SK-N-SH treated with all-trans-retinoic acid at 6 μM for 48 hours (cell line): ENCODE measurements around the gene LRMDA.

Source experiments
- ATAC-seq: fragments of 200-7000 bp; cut with Tn5 transposase; 3 replicates; pipeline ENCODE4 v1.9.1; 2020; ENCODE audit warnings: mild to moderate bottlenecking, moderate library complexity
- ARNTL ChIP-seq: fragments of 450-650 bp; formaldehyde crosslinking; IDR thresholded peaks from 2 replicates; pipeline ENCODE4 v1.5.0; 2020; ENCODE audit warnings: low read depth, mild to moderate bottlenecking, moderate library complexity, borderline replicate concordance
- CREB5 ChIP-seq: fragments of 250-450 bp; sonication (Bioruptor Pico); IDR thresholded peaks from 2 replicates; pipeline ENCODE4 v1.5.1; 2020; ENCODE audit warnings: low read depth, mild to moderate bottlenecking, moderate library complexity
- CSDC2 ChIP-seq: fragments of 250-450 bp; sonication (Bioruptor Pico); IDR thresholded peaks from 2 replicates; pipeline ENCODE4 v1.5.0; 2020; ENCODE audit warnings: mild to moderate bottlenecking, moderate library complexity
- ESRRG ChIP-seq: fragments of 250-450 bp; sonication (Bioruptor Pico); IDR thresholded peaks from 2 replicates; pipeline ENCODE4 v1.6.1; 2021; ENCODE audit warnings: mild to moderate bottlenecking
- GLIS3 ChIP-seq: fragments of 250-450 bp; sonication (Bioruptor Pico); IDR thresholded peaks from 2 replicates; pipeline ENCODE4 v1.5.0; 2020; ENCODE audit warnings: mild to moderate bottlenecking, moderate library complexity
- ISL1 ChIP-seq: fragments of 250-450 bp; sonication (Bioruptor Pico); IDR thresholded peaks from 2 replicates; pipeline ENCODE4 v2.1.2; 2022; ENCODE audit warnings: mild to moderate bottlenecking, moderate library complexity
- OSR1 ChIP-seq: fragments of 250-450 bp; sonication (Bioruptor Pico); IDR thresholded peaks from 2 replicates; pipeline ENCODE4 v1.8.0; 2022; ENCODE audit warnings: moderate library complexity, mild to moderate bottlenecking, inconsistent platforms
- POU6F1 ChIP-seq: fragments of 250-450 bp; sonication (Bioruptor Pico); IDR thresholded peaks from 2 replicates; pipeline ENCODE4 v1.8.0; 2021; ENCODE audit warnings: low read depth, mild to moderate bottlenecking, moderate library complexity, borderline replicate concordance
- RARB ChIP-seq: fragments of 250-450 bp; sonication (Bioruptor Pico); IDR thresholded peaks from 2 replicates; pipeline ENCODE4 v1.8.0; 2021; ENCODE audit warnings: mild to moderate bottlenecking, moderate library complexity
- SNAI2 ChIP-seq: fragments of 250-450 bp; sonication (Bioruptor Pico); IDR thresholded peaks from 2 replicates; pipeline ENCODE4 v1.5.0; 2020; ENCODE audit warnings: mild to moderate bottlenecking, moderate library complexity
- TCF4 ChIP-seq: fragments of 250-450 bp; sonication (Bioruptor Pico); IDR thresholded peaks from 2 replicates; pipeline ENCODE4 v1.8.0; 2021; ENCODE audit warnings: mild to moderate bottlenecking, moderate library complexity, borderline replicate concordance
- TOX ChIP-seq: fragments of 250-450 bp; sonication (Bioruptor Pico); IDR thresholded peaks from 2 replicates; pipeline ENCODE4 v1.8.0; 2021; ENCODE audit warnings: mild to moderate bottlenecking, moderate library complexity, borderline replicate concordance
- TSHZ2 ChIP-seq: fragments of 250-450 bp; sonication (Bioruptor Pico); IDR thresholded peaks from 2 replicates; pipeline ENCODE4 v1.5.0; 2020; ENCODE audit warnings: mild to moderate bottlenecking, moderate library complexity
- ZC3H10 ChIP-seq: fragments of 250-450 bp; sonication (Bioruptor Pico); IDR thresholded peaks from 2 replicates; pipeline ENCODE4 v1.5.1; 2021; ENCODE audit warnings: mild to moderate bottlenecking, moderate library complexity
- ZFP3 ChIP-seq: fragments of 250-450 bp; sonication (Bioruptor Pico); IDR thresholded peaks from 2 replicates; pipeline ENCODE4 v1.5.0; 2020; ENCODE audit warnings: mild to moderate bottlenecking, moderate library complexity
- ZFP30 ChIP-seq: fragments of 450-650 bp; formaldehyde crosslinking; IDR thresholded peaks from 2 replicates; pipeline ENCODE4 v1.5.0; 2022; ENCODE audit warnings: mild to moderate bottlenecking, moderate library complexity
- ZNF565 ChIP-seq: fragments of 450-650 bp; formaldehyde crosslinking; conservative IDR thresholded peaks from 2 replicates; pipeline ENCODE4 v1.5.0; 2020; ENCODE audit warnings: low read depth, mild to moderate bottlenecking, moderate library complexity
- ZNF70 ChIP-seq: fragments of 450-650 bp; formaldehyde crosslinking; IDR thresholded peaks from 2 replicates; pipeline ENCODE4 v1.5.0; 2020; ENCODE audit warnings: mild to moderate bottlenecking, moderate library complexity
- TF ChIP-seq, protein P1 (sequence below): fragments of 250-450 bp; sonication (Bioruptor Pico); IDR thresholded peaks from 2 replicates; pipeline ENCODE4 v1.8.0; 2020; ENCODE audit warnings: mild to moderate bottlenecking, moderate library complexity, borderline replicate concordance
- TF ChIP-seq, protein P2 (sequence below): fragments of 250-450 bp; sonication (Bioruptor Pico); IDR thresholded peaks from 2 replicates; pipeline ENCODE4 v1.5.1; 2021; ENCODE audit warnings: mild to moderate bottlenecking, moderate library complexity

The LRMDA gene

GRCh38 chr10:75665707-75666106 lies 234.3 kb downstream of the LRMDA start:
- TF ChIP-seq ZNF565 (no peak), ZFP3 (CRISPR knock-in tag) (no peak), TOX (no peak), POU6F1 (no peak), TCF4 (CRISPR knock-in tag) (no peak), RARB (CRISPR knock-in tag) (no peak), GLIS3 (CRISPR knock-in tag) (no peak), OSR1 (CRISPR knock-in tag) (no peak), ESRRG (no peak), CSDC2 (CRISPR knock-in tag) (no peak), CREB5 (no peak)
- TF ChIP-seq, protein P1, sequence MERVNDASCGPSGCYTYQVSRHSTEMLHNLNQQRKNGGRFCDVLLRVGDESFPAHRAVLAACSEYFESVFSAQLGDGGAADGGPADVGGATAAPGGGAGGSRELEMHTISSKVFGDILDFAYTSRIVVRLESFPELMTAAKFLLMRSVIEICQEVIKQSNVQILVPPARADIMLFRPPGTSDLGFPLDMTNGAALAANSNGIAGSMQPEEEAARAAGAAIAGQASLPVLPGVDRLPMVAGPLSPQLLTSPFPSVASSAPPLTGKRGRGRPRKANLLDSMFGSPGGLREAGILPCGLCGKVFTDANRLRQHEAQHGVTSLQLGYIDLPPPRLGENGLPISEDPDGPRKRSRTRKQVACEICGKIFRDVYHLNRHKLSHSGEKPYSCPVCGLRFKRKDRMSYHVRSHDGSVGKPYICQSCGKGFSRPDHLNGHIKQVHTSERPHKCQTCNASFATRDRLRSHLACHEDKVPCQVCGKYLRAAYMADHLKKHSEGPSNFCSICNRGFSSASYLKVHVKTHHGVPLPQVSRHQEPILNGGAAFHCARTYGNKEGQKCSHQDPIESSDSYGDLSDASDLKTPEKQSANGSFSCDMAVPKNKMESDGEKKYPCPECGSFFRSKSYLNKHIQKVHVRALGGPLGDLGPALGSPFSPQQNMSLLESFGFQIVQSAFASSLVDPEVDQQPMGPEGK (CRISPR knock-in tag): no peak
- no peak for ATAC-seq

GRCh38 chr10:75672111-75672671 lies 240.8 kb downstream of the LRMDA start:
- TF ChIP-seq ARNTL (CRISPR knock-in tag) (no peak), ZFP3 (CRISPR knock-in tag) (no peak), POU6F1 (no peak), CSDC2 (CRISPR knock-in tag) (no peak), RARB (CRISPR knock-in tag) (no peak), SNAI2 (CRISPR knock-in tag) (no peak)
- TF ChIP-seq, protein P1 (CRISPR knock-in tag): no peak
- no peak for ATAC-seq

DNA sequence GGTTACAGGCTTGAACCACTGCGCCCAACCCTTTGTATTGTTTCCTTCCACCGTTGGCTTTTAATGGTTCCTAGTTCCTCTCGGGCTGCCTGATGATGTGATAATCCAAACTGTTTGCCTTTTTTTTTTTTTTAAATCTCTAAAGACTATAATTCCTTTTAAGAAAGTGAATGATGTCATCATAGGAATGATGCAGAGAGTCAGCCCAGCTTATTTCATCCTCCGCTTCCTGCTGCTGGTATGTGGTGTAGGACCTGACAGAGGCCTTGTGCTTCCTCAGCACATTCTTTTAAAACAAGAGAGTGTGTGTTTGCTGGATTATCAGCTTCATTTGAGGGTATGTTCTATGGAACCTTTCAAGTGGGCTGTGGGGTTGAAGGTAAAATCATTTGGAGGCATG lies 241.4 kb downstream of the LRMDA start:
- no peak for ATAC-seq

More for the DNA sequence above, 241.4 kb downstream of the LRMDA start:
- TF ChIP-seq, protein P2, sequence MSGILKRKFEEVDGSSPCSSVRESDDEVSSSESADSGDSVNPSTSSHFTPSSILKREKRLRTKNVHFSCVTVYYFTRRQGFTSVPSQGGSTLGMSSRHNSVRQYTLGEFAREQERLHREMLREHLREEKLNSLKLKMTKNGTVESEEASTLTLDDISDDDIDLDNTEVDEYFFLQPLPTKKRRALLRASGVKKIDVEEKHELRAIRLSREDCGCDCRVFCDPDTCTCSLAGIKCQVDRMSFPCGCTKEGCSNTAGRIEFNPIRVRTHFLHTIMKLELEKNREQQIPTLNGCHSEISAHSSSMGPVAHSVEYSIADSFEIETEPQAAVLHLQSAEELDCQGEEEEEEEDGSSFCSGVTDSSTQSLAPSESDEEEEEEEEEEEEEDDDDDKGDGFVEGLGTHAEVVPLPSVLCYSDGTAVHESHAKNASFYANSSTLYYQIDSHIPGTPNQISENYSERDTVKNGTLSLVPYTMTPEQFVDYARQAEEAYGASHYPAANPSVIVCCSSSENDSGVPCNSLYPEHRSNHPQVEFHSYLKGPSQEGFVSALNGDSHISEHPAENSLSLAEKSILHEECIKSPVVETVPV (CRISPR knock-in tag): no peak
- TF ChIP-seq TOX (no peak), TSHZ2 (CRISPR knock-in tag) (no peak), ZC3H10 (CRISPR knock-in tag) (no peak), CSDC2 (CRISPR knock-in tag) (no peak), CREB5 (no peak), ZFP30 (CRISPR knock-in tag) (no peak), OSR1 (CRISPR knock-in tag) (no peak), ZNF70 (no peak), ZNF565 (no peak), GLIS3 (CRISPR knock-in tag) (no peak), ISL1 (CRISPR knock-in tag) (no peak)
- TF ChIP-seq, protein P1 (CRISPR knock-in tag): no peak
